GM19035 (cell line): ENCODE results near the gene DNAJB8.

Source experiments
- ATAC-seq: cut with Tn5 transposase; IDR thresholded peaks from one replicate; pipeline ENCODE4 v1.9.1; 2021; ENCODE audit not compliant: unreplicated experiment

DNAJB8 gene

GRCh38 chr3:128484404-128485281 is 18.0 kb upstream of the DNAJB8 start:
- ATAC-seq = no peak

- no peak for ATAC-seq
Measured at GRCh38 chr3:128483657-128484403, 17.1 kb upstream of the DNAJB8 start.

DNA sequence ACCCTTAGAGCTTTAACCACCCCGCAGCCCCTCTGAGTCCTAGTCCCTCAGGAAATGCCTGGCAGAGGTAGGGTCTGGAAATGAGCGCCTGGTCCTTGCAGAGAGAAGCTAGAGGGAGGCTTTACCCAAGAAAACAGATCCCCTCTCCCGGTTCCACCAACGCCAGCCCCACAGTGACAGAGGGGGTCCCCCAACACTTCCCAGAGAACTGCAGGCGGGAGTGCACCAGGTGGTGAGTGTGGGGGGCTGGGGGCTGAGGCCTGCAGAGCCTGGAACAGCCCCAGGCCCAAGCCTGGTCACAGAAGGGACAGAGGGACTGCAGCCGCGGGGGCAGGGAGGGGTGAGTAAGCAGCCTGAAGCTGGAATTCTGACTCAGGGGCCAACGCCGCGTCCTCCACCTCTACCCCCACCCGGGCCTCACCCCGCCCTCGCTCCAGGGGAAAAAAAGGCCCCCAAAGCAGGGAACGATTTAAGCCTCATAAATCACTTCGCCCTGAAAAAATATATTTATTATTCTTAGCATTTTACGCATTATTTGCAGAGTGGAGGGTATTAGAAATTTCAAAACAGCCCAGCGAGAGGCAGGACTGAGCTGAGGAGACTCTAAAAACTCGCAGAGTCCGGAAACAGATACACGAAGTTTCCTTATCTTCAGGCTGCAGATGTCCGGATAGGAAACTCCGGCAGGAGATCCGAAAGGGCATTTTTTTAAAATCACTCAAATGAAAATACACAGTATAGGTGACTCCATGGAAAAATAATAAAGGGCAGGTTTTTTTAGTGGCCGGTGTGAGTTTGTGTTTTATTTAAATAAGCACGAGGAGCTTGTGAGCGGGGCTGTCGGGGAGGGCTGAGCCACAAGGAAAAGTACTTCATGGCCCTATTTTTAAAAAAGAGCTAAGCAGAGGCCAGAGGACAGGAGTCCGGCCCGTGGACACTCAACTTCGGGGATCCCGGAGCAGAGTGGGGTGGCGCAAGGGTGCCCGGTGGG is 16.3 kb upstream of the DNAJB8 start:
- no peak for ATAC-seq

GRCh38 chr3:128482175-128482574 is 15.5 kb upstream of the DNAJB8 start:
- ATAC-seq = no peak

GRCh38 chr3:128481438-128481942 is 14.8 kb upstream of the DNAJB8 start:
- ATAC-seq = no peak

- no peak for ATAC-seq
Measured at GRCh38 chr3:128480717-128481437, 14.2 kb upstream of the DNAJB8 start.

GRCh38 chr3:128480278-128480677 is 13.6 kb upstream of the DNAJB8 start:
- ATAC-seq = no peak

DNA sequence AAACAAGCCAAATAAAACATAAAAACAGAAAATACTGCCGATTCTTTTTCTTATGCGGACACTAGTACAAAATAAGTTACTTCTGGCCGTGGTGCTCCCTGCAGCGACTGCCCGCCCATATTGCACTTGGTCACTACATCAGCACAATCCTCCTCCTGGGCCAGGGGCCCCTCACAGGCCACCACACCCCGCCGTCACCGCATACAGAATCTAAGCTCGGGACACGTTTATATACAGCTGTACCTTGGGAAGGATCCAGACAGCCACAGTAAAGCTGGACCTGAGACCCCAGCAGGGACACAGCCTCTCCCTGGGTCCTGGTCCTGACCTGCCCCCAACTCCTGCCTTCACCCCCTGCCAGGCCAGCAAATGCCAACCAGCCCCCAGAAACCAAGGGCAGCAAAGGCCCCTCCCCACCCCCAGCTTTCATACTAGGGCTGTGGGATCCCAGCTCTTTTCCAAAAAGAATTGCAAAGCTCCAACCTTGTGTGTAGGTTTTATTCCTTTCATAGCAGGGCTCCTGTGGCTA is 12.9 kb upstream of the DNAJB8 start:
- no peak for ATAC-seq

- ATAC-seq = no peak
Measured at GRCh38 chr3:128478576-128479506, 12.2 kb upstream of the DNAJB8 start.

DNA sequence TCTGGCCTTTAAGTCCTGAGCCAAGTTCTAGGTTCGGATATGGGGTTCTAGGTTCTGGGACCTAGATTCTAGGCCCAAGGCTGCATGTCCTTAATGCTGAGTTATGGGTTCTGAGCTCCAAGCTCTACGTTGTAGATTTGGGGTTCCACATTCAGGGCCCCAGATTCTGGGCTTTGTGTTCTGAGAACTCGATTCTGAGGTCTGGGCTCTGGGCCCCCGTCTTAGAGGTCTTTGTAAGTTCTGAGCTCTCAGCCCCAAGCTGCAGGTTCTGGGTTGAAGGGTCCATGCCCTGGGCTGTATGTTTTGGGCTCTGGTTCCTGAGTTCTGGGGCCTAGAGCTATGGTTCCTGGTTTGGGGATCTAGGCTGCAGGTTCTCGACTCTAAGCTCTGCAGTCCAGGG is 10.0 kb upstream of the DNAJB8 start:
- no peak for ATAC-seq

GRCh38 chr3:128475355-128475754 is 8.7 kb upstream of the DNAJB8 start:
- ATAC-seq = no peak

DNA sequence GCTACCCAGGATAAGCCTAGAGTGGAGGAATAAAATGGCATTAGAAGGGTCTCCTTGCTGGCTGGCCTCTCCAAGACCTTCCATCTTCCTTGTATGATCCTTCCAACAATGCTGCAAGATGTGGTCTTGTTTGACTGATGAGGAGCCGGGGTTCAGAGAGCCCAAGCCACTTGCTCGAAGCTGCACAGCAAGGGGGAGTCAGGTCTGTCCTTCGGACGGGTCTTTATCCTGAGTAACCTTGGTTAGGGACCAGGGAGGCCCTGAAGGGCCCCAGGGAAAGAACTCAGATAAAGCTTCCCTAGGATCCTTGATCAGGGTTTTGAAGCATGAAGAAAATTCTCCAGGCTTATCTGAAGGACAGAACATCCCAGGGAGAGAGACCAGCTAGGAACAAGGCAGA is 7.0 kb upstream of the DNAJB8 start:
- no peak for ATAC-seq

DNA sequence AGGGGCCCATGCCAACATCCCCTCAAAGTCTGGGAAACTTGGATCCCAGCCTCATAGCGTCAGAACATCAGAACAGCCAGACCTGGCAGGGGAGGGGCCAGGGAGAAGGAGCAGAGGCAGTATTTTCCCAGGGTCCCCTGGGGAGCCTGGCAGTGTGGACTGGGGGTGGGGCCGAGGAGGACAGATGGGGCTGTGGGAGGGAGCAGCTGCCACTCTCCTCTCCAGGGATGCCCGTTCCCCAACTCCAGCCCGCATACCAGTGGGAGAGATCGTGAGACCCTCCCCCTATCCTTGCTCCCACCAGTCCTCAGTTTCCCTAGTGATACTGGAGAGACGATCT is 6.5 kb upstream of the DNAJB8 start:
- no peak for ATAC-seq

GRCh38 chr3:128472449-128473179 is 5.9 kb upstream of the DNAJB8 start:
- ATAC-seq = no peak

DNA sequence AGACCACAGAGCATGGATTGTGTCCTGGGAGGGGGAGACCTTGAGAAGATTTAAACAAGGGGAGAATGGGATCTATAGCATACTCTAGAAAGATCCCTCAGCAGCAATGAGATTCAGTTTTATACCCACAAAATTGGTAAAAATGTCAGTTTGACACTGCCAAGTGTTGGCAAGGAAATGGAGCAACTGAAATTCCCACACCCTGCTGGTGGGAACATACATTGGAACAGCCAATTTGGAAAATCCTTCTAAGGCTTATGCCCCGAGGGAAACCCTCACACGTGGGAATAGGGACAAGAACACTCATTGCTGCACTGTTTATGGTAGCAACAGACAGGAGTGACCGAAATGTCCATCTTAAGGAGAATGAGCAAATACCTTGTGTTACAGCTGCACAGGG is 5.0 kb upstream of the DNAJB8 start:
- no peak for ATAC-seq

GRCh38 chr3:128471110-128471509 is 4.4 kb upstream of the DNAJB8 start:
- no peak for ATAC-seq

DNA sequence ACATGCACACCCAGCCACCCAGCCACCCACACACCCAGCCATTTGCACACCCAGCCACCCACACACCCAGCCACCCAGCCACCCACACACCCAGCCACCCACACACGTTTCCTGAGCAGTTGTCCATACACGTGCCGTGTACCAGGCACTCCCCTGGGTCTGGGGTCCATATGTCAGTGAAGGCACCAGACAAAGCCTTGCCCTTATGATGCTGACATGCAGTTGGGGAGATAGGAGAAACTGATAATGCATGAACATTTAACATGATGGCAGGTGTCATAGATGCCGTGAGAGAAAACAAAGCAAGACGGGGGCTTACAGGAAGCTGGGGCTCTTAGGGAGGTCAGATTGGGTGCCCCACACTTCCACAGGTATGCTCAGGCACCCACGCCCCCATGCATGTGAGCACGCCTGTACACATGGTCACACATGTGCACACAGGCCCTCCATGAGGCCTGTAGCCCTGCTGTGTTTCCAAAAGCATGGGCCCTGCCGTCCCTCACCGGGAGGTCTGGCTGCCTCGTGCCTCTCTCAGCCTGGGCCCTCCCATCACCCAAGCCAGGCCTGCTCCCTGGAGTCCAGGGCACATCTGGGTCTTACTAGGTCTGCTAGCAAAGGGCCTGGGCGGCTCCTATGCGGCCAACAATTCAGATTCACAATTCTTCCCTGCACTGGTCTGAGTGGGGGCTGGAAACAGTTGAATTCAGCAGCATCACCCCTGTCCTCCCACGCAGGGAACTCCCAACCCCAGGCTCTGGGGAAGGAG is 3.6 kb upstream of the DNAJB8 start:
- no peak for ATAC-seq

GRCh38 chr3:128469556-128469955 is 2.9 kb upstream of the DNAJB8 start:
- ATAC-seq = no peak
